ENCODE results near the gene CTNNA2.

The CTNNA2 gene

DNA sequence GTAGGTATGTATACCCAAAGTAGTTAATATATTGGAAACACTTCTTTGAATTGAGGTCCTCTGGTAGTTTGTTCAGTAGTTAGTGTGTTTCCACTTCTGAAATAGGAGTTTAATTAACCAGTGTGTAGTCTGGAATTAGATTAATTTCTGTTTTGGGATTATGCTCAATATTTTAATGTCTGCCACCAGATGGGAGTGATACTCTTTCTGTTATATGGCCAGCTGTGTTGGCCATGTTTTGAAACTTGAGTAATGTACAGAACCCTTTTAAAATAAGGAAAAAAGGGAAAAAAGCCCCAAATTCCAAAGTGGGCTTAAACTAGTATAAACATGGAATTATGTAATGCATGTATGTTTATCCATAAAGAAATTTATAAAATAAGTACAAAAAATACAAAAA lies 147.7 kb downstream of the CTNNA2 start:
- DNase-seq (ENCODE audit: extremely low read depth, low read depth) = no peak
- TF ChIP-seq, protein P1, sequence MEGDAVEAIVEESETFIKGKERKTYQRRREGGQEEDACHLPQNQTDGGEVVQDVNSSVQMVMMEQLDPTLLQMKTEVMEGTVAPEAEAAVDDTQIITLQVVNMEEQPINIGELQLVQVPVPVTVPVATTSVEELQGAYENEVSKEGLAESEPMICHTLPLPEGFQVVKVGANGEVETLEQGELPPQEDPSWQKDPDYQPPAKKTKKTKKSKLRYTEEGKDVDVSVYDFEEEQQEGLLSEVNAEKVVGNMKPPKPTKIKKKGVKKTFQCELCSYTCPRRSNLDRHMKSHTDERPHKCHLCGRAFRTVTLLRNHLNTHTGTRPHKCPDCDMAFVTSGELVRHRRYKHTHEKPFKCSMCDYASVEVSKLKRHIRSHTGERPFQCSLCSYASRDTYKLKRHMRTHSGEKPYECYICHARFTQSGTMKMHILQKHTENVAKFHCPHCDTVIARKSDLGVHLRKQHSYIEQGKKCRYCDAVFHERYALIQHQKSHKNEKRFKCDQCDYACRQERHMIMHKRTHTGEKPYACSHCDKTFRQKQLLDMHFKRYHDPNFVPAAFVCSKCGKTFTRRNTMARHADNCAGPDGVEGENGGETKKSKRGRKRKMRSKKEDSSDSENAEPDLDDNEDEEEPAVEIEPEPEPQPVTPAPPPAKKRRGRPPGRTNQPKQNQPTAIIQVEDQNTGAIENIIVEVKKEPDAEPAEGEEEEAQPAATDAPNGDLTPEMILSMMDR (IDR thresholded peaks at IDR 0.05; ENCODE audit: low read depth, low read length) = no peak

DNA sequence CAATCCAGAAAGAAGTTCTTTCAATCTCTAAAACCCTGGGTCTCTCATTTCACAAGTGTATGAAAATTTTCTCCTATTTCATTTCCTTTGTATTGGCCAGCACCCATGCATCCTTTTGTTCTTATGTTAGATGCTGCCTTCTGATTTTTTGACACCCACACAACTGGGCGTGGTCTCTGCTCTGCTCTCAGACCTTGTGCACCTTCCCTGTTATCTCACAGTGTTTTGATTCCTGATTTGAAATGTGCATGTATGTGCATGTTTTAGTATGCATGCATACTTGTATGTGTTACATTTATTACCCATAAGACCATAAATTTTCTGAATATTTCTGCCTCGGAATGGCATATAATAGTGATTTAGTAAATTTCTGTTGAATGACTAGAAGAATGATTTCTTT lies 152.2 kb downstream of the CTNNA2 start:
- TF ChIP-seq, protein P1 (IDR thresholded peaks at IDR 0.05; ENCODE audit: low read depth, low read length) = no peak
- DNase-seq (ENCODE audit: extremely low read depth, low read depth) = no peak

DNA sequence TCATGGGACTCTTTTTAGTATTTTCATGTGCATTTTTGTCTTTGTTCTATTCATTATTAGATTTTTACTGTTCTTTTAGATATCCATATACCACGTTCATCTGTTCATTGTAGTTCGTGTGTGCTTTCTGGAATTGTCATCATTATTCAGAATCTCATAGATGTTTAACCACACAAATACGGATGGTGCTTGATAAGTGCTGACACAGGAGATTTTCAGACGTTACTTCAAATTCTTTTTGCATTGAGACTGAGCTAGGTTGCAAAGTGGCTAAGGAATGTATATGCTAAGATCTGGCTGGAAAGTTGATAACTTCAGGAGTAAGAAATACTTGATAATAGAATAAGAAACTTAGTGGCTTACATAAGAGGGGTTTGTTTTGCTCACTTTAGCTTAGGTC lies 153.6 kb downstream of the CTNNA2 start:
- TF ChIP-seq, protein P1 (IDR thresholded peaks at IDR 0.05; ENCODE audit: low read depth, low read length) = no peak
- DNase-seq (ENCODE audit: extremely low read depth, low read depth) = no peak

DNA sequence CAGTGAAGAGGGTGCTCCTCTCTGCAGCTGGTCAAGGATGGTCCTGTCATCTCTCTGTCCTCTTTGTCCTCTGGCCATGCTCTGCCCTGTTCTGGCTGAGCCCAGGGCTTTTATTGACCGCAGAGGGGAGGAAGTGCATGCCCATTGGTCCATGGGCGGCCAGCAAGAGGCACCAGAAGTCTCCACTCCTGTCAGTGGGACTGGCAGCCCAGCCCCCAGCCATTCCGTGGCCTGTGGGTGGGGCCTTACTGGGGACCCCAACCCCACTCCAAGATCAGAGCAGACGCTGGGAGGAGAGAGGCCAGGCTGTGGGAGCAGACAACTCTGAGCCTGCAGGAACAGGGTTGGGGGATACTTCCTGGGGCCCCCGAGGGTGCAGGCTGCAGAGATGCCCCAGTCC lies 156.9 kb downstream of the CTNNA2 start:
- TF ChIP-seq, protein P1 (IDR thresholded peaks at IDR 0.05; ENCODE audit: low read depth, low read length) = no peak
- no peak for DNase-seq (ENCODE audit: extremely low read depth, low read depth)

DNA sequence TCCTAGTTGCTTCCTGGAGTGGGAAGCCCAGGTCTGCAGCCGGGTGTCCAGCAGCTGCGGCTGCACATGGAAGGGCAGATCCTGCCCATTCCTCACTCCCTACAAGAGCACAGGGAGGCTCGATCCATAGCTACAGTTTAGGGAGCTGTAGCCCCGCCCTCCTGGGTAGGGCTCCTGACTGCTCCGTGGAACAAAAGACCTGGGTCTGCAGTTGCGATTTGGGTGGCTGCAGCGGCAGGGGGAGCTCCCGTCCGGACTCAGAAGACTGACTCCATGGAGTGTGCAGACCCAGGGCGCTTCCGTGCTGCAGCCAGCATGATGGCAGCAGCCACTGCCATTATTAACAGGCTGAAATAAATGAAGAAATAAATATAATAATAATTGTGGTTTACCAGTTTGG lies 157.3 kb downstream of the CTNNA2 start:
- TF ChIP-seq, protein P1 (IDR thresholded peaks at IDR 0.05; ENCODE audit: low read depth, low read length) = no peak
- DNase-seq (ENCODE audit: extremely low read depth, low read depth) = no peak

DNA sequence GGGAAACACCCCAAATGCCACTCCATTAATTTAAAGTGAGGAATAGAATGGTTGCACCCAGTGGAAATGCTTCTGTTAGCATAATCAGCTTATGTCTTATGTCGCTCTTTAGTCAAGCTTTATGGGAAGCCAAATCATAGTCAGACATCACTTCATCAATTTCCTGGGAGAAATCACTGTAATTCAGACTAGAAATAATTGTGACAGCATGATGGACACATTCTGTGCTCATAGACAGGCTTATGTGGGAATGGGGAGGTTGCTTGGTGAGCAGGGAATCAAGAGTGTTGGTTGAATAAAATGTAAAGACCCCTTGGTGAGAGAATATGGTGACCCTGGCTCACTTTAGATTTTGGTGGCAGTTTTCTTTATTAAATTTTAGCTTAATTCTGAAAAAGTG lies 174.0 kb downstream of the CTNNA2 start:
- TF ChIP-seq, protein P1 (IDR thresholded peaks at IDR 0.05; ENCODE audit: low read depth, low read length) = no peak
- DNase-seq (ENCODE audit: extremely low read depth, low read depth) = no peak

DNA sequence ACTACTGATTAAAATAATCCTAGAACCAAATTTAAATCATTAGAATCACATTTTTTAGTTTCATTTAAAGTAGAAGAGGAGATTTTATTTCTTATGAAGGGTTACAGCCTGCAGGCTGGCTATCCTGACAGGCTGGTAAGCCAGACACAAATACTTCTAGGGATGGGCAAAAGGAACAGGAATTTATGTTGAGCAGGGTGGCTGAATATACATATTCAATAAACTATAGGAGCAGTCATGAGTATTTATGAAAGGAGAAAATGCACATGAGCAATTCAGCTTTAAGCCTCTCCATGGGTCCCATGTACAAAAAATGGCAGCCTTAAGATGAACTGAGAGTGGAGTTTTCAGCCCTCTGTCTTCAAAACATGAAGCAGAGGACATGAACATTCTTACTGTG lies 182.4 kb downstream of the CTNNA2 start:
- no peak for DNase-seq (ENCODE audit: extremely low read depth, low read depth)
- TF ChIP-seq, protein P1 (IDR thresholded peaks at IDR 0.05; ENCODE audit: low read depth, low read length) = no peak
